NCI-H128 (cell line): ENCODE data around the gene MELTF.
"Not testable (repeated sequence)": the region's sequence is repeated elsewhere in the genome, so short reads cannot be mapped to it uniquely, and the experiment has no call there.

Experiments
- DNase-seq: peaks from one replicate; lab custom pipeline; 2025; ENCODE audit not compliant: unreplicated experiment; lab: John Stamatoyannopoulos, UW

MELTF gene

DNA sequence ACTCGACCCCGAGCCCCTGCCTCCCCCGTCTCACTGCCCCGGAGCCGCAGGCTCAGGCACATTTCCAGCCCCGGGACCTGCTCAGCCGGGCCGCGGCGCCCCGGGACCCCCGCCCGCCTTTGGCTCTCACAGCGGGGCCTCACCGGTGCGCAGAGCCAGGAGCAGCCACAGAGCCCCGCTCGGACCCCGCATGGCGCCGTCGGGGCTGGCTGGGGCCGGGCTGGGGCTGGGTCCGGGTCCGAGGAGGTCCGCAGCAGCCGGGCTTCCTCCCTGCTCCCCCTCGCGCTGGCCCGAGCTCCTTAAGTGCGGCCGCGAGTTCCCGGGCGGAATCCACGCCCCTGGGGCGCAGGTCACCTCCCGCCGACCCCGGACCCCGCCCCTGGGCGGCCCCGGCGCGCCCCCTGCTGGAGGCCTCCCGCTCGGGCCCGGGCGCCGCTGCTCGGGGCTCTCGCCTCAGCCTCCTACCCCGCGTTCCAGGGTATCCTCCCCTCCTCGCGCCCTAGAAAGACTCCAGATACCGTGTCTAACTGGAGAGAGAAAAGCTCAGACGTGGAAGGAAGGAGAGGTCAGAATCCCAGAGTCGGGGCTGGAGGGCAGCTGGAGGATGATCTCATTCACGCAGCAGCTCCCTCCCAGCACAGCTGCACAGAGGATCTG lies at the start of gene MELTF:
MELTF (minus strand) TSS at position 307 of the 657 bp plus-strand sequence; CDS start at position 192, 115 bp downstream.
- DNase-seq = no peak

DNA sequence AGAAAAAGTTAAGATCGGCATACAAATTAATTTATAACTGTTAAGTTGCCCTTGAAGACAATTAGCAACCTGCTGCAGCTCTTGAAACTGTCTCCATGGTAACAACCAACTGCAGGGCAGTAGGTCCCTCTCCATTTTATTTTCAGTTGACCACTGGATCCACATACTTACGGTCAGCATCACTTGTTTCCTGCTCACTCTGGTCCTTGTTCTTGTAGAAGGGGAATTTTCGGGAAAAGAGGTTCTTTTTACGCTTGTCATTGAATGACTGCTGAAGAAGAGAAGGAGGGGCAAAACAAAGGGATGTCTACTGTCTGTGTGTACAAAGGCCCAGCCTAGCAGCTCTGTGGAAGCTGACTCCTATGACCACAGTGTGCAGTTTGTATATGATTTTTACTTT lies 46.8 kb upstream of the MELTF start:
- no peak for DNase-seq

DNA sequence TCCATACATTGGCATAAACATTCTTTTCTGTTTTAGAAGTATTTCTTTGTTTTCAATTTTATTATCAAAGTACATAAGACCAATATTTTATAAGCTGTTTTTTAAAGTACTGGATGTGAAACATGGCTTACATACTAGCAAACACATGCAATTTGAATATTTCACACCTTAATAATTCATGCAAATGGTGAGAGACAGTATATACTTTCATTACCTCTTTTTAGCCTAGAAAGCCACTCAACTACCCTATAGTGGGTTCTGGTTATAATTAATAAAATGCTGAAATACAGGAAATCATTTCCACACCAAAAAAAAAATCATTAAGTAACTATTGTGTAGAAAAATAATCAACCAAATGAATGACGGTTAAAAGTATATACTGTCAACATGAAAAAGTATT lies 38.5 kb upstream of the MELTF start:
- no peak for DNase-seq

DNA sequence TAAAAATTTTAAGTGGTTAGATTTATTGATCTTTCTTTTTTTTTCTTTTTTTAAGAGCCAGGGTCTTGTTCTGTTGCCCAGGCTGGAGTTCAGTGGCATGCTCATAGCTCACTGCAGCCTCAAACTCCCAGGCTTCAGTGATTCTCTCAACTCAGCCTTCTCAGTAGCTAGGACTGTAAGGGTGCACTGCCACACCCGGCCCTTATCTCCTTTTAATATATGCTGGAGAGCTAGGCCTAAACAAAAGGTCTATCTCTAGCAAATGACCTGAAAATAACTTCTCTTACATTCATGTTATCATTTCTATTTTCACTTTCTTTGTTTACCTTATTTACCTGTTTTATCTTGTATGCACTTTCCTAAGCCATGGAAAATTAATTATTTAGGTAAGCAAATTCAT lies 35.2 kb upstream of the MELTF start:
- no peak for DNase-seq

DNA sequence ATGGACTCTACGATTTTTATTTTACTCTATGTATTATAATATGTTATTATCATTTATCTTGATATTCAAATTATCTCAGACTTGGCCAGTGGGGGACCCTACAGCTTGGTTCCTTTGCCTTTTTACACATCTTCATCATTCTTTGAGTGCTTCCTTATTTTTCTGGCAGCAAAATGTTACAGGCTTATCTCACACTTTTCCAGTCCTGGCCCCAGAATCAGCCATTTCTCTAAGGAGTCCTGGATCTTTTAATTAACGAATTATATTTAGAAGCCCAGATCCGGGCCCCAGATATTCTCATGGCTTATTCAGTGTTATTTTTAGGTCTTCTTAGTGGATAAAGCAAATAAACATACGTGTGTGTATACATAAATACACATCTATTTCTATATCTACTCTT lies 32.8 kb upstream of the MELTF start:
- no peak for DNase-seq

DNA sequence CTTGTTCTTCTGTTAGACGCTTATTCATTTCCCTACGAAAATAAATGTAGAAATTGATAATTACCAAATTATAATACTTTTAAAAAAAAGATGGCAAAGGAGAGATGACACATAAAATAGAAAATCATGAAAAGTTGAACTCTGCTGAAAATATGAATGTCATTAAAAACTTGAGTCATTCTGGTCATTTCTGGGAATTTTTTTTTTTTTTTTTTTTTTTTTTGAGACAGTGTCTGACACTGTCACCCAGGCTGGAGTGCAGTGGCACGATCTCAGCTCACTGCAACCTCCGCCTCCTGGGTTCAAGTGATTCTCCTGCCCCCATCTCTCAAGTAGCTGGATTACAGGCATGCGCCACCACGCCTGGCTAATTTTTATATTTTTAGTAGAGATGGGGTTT lies 22.0 kb upstream of the MELTF start:
- not testable (repeated sequence) for DNase-seq

DNA sequence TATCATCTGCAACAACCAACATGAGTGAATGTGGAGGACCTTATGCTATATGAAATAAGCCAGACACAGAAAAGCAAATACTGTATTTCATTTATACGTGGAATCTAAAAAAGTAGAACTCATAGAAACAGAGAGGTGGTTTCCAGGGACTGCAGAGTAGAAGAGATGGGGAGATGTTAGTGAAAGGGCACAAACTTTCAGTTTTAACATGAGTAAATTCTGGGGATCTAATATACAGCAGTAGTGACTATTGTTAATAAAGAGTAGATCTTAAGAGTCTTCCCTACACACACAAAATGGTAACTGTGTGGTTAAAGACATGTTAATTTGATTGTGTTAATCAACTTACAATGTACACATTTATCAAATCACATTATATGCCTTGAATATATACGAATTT lies 20.9 kb upstream of the MELTF start:
- no peak for DNase-seq

DNA sequence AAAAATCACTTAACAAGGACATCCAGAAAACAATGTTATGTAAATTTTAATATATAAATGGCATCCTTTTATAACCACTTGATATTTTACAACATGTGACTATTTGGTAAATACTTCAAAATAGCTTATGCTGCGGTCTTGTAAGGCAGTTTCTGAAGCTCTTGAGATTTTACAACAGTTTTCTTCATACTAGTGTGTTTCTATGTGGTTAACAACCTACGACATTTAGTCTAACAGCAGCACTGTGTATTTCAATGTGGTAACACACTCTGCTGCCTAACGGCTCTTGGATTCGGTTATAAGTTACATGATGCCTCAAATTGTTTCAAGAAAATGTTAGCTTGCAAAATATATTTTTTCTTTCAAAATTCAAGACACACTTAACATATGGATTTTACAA lies 12.9 kb upstream of the MELTF start:
- DNase-seq = no peak

DNA sequence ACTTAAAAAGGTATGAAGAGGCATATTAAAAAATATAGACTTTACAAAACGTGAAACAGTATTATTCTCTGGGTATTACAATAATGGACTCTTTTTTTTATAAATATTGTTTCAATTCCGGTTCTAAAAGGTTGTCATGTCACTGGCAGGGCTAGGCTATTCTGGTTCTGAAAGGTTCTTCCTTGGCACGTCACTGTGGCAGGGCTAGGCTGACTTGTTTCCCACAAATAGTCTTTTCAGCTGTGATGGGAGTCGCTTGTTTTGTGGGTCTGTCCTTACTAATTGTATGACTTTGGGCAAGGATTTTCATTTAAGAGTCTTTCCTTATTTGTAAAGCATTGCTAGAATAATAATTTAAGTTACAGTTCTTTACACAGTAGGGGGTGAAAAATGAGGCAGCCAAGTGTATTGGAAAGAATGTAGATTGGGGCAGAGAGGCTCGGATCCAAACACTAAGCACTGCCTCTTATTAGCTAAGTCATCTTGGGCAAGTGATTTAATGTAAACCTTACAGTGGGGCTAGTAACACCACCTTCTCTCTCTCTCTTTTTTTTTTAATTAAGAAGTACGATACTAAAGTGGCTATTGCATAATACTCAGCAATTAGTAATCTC lies 12.4 kb upstream of the MELTF start:
- no peak for DNase-seq

DNA sequence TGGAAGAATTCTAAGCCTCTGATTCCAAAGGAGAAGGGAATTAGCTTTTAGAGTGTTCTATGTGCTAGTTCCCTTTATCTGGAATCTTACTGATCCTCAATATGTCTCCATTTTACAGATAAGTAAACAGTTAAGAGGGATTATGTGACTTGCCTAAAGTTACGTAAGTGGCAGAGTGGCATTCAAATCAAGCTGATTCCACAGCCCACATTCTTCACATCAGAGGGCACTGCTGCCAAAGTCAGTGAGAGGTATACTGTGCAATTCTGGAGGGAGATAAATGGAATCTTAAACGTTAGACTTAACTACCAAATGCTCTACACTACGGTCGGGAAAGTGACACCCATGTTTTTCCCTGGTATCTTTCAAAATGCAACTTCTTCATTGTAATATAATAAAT lies 11.0 kb upstream of the MELTF start:
- no peak for DNase-seq

DNA sequence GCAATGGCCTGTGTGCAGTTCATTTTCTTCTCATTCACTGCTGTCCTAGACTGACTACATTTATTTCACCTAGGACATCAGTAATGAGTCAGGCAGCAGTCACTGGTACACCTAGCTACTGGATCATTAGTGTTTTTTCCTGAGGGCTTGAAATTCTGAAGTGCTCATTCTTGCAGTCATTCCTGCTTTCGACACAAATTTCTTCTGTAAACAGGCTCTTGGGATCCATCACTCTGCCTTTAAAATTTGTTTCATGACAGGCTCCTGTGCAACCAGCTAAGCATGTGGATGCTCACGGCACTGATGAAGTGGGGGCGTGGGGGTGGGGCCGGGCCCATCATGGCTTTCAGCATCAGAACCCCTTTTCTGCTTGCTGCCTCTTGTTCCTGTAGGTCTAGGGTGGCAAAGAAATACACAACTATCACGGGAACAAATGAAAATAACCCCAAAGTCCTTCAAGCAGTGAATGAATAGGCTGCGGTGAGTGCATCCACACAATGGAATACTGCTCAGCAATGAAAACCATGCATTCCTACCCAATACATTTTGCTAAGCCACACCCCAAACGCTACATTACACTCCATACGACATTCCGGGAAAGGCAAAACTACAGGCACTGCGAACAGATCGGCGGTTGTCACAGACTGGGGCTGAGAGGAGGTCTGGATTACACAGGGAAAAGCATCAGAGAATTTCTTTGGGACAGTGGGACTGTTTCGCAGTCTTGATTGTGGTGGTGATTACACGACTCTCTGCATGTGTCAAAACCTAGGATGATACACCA lies 9.3 kb upstream of the MELTF start:
- no peak for DNase-seq

DNA sequence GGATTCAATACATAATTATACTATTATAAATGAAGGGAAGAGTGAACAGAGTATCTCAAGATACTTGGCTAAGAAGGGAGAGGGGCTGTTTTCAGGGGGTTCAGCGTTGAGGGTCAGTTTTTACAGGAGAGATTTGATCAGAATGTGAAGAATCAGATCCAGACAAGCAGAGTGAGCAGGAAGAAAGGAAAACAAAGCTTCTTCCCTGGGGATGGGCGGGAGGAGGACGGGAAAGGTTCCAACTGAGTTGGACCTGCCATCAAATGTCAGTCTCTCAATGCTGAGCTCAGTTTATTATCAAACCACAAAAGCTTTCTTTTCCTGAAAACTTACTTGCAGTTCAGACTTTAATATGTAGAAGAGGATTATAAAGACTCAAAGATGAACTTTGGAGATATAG lies 6.0 kb upstream of the MELTF start:
- no peak for DNase-seq

DNA sequence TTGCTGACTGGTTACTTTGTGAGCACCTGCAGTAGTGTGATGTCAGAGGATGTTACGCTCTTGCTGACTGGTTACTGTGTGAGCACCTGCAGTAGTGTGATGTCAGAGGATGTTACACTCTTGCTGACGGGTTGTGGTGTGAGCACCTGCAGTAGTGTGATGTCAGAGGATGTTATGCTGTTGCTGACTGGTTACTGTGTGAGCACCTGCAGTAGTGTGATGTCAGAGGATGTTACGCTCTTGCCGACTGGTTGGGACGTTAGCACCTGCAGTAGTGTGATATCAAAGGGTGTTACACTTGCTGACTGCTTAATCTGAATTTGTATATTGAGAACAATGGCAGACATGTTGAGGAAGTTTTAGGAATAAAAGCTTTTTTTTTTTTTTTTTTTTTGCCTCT lies 5.2 kb upstream of the MELTF start:
- not testable (repeated sequence) for DNase-seq

DNA sequence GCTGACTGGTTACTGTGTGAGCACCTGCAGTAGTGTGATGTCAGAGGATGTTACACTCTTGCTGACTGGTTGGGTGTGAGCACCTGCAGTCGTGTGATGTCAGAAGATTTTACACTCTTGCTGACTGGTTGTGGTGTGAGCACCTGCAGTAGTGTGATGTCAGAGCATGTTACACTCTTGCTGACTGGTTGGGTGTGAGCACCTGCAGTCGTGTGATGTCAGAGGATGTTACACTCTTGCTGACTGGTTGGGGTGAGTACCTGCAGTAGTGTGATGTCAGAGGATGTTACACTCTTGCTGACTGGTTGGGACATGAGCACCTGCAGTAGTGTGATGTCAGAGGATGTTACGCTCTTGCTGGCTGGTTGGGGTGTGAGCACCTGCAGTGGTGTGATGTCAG lies 4.1 kb upstream of the MELTF start:
- DNase-seq = not testable (repeated sequence)

DNA sequence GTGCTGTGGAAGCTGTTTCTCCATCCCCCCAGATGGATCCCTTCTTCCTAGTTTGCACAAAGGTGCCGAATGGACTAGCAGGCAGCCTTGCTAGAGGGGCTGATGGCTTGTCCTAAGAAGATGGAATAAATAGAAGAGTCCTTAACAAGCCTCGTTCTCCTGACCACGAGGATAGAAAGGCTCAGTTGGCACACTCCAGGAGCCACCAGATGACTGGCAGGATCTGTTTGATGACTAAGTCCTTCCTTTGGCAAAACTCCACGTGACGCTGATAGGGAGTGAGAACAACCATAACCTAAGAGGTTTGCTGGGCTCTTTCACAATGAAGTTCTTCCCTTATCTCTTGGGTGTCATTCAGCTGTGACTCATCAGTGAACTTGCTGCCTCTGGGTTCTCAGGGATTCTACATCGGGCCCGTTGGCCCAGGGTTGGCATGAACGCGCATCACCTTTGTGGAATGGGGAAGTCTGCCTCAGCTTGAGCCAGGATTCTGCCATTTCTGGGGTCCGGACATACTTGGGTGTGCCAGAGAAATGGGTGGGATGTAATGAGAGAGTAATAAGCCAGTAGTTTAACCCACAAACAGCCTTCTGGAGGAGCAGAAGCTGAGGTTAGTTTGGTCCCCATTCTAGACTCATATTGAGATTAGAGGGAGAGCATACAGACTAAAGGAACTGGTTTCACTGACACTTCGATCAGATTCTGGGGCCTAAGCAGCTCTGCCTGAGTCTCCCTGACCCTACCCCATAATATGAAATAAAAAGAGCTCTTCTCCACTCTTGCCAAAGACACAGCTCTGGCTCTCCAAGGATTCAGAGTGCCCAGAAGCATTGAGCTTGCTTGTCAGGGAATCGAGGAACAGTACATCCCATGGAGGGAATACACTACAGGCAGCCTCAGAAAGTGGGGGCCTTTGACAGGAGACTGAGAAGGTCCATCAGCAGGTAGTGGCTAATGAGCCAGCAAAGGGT lies 2.0 kb upstream of the MELTF start:
- no peak for DNase-seq

DNA sequence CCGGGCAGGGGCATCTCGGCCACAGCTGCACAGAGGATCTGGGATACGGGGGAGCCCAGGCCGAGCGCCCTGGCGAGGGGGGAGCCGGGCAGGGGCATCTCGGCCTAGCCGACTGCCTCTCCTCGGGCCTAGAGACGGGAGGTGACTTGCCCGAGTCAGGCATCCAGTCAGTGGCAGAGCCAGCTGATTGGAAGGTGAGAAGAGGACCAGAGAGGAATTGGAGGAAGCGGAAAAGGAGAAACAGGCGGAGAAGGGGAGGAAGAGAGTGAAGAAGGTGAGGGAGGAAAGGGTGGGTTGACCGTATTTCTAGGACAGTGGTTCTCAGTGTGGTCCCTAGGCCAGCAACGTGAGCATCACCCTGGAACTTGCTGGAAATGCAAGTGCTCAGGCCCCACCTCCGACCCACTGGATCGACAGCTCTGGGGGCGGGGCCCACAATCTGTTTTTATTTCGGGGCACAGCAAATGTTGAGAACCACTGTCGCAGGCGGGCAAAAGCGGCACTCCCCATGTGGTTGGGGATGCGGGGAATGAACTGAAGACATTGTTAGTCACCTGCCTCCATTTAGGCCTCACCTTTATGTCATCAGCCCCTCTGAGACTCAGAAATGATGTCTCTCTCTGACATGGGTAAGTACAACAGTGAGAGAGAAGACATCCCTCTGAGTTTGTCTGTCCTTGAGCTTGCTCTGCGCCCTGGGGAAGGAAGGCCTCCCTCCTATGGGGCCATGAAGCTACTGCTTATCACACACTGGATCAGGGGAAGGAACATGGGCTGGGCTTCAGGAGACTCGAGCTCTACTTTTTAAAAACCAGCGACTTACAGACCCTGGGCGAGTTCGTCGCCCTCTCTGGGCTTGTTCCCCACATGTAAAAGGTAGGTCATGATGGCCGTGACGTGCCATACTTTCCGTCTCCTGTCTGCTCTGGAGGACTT lies 1.0 kb upstream of the MELTF start:
- no peak for DNase-seq

DNA sequence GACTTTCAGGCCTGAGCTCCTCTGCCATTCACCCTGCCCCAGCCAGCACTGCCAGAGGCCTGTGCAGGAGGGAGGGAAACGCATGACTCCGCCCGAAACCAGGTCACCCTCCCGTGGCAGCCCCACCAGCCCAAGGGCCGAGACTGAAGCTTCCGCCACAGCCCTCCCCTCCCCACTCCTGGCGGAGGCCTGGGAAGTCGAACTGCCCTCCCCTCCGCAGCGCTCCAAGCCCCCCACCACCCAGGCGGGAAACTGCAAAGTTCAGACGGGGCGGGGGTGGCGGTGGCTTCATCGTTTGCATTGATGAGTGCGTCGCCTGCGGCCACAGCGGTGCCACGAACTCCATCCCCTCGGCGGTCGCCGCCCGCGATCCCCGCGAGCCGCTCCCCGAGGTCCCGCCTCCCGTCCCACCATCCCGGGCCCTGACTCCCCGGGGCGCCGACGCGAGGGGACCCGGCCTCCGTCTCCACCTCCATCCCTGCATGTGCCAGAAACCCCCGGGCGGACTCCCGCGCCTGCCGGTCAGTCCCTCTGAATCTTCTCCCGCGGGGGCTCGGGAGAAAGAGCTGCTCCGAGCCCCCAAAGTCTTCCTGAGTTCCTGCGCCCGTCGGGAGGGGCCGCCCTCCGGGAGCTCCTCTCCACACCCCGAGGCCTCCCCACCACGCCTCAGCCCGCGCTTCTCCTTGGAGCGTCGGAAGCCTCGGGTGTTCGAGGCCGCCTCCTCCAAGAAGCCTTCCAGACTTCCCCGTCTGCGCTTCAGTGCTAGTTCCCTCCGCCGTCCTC lies 698 bp downstream of the MELTF start:
- no peak for DNase-seq

DNA sequence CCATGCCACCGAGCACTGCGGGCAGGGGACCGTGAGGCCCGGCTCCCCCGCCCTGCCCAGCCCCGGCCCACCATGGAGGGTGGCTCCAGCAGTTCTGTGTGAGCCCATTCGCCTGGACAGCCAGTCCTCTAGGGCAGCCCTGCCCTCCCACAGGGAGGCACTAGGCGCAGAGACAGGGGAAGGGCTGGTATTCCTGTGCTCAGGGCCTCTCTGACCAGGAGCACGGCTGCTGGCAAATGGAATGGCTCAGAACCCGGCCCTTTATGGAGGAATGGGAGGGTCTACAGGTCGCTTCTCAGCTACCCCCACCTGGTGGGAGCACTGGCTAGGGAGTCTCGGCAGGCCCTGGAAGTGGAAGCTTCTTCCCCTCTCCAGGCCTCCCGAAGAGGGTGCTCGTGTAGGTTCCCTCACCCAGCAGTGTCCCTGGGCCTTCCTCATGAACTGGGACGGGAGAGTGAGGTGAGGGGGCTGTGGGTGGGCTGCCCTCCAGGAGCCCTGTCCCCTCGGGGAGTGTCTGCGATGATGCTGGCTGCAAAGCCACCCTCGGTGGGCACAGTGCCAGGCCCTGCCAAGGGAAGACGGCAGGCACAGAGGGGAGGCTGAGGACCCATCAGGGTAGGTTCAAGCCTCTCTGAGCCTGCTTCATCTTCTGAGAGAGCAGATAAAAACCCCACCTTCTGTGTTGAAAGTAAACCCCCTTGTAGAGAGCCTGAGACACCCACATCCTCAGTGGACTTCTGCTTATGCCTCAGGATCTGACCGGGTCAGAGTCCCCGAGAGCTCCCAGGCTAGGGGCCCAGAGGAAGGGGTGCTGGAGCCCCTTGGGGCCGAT lies 1.5 kb downstream of the MELTF start:
- DNase-seq = no peak
